ENCODE results near the gene CALML5. TPM values are rescaled to one million over a fixed set of nuclear protein-coding genes. Genes with fewer than 3 reads are reported as not detected.

Gene CALML5
- total RNA-seq, 1 donor from 2014 or later = not detected

DNA sequence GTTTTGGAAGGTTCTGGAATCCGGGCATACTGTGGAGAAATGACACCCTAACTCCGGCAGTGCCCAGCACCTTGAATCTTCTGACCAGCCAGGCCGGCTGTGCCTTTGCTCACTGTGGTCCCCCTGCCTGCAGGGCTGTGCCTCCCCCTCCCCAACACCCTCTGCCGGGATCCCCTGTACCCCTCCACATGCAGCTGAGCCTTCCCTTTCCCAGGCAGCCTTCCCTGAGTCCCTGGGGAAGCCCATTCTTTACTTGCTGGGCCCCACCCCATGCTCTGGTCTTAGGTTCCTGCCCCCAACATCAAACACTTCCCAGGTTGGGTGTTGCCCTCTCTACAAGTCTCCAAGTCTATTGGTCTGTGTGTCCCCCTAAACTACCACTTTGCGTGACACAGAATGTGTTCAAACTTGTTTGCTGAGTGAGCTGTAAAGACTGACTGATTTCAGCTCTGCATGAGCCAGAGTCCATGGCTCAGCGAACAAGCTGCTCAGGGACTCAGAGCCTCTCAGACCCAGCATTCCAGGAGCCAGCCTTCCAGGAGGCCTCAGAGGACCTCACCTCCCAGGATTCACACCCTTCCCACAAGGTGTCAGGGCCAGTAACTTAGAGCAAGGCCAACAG is 31.6 kb downstream of the CALML5 start:
- DNase-seq (ENCODE audit: extremely low read depth, low read depth, low spot score) = no peak

DNA sequence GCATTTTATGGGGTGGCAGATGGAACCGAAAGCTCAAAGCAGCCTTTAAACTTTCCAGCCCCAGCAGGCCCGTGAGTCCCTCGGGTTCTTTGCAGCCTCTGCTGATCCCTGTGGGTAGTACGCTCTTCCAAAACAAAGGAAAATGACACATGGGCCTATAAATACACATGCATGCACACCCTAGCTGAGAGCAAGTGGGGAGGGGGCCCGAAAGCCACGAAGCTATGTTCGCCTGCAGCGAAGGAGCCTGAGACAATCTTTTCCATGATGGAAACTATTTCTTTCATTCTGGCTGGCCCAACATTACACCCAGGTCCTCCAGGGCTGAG is 32.2 kb downstream of the CALML5 start:
- no peak for DNase-seq (ENCODE audit: extremely low read depth, low read depth, low spot score)

GRCh38 chr10:5466451-5467206 is 32.7 kb downstream of the CALML5 start:
- no peak for DNase-seq (ENCODE audit: extremely low read depth, low read depth, low spot score)

- no peak for DNase-seq (ENCODE audit: extremely low read depth, low read depth, low spot score)
Measured at GRCh38 chr10:5465976-5466450, 33.4 kb downstream of the CALML5 start.

DNA sequence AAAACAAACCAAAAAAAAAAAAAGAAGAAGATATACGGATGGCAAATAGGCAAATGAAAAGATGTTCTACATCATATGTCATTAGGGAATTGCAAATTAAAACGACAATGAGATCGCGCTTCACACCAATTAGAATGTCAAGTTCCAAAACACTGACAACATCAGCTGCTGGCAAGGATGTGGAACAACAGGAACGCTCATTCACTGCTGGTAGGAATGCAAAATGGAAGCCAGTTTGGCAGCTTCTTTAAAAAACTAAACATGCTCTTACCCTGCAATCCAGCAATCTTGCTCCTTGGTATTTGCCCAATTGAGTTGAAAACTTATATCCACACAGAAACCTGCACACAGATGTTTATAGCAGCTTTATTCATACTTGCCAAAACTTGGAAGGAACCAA is 34.8 kb downstream of the CALML5 start:
- DNase-seq (ENCODE audit: extremely low read depth, low read depth, low spot score) = no peak

- no peak for DNase-seq (ENCODE audit: extremely low read depth, low read depth, low spot score)
Measured at GRCh38 chr10:5462841-5463293, 36.5 kb downstream of the CALML5 start.

DNA sequence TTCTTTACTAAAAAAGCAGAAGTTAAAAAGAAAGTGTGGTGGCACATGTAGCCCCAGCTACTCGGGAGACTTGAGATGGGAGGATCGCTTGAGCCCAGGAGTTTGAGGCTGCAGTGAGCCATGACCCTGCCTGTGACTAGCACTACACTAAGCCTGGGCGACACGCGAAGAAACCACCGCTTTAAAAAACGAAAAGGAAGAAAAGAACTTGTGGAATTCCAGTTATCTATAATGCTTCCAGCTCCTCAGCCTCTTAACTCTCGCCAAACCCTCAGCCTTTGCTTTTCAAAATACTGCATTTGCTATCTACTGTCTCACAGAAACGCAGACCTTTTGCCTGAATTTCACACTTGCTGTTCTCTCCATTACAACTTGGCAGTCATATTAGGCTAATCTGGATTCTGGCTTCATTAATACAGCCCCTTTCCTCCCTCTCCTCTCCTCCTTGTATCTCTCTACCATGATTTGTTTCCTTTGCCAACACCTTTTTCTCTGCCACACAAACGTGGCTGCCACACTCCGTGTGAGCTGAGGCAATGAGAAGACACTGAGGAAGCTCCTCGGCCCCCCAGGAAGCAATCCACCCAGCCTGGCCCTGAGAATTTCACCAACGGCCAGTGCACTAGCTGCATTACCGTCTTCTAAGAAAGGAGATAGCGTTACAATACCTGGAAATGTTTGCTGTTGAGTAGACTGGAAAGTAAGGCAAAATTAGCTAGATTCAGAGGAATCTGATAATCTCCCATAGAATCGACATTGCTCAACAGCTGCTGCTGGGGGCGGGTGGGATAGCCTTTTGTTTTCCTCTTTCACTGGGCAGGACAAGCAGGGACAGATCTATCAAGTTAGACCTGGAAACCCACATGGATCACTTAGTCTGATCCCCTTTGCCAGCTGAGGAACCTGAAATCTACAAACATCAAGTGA is 37.2 kb downstream of the CALML5 start:
- DNase-seq (ENCODE audit: extremely low read depth, low read depth, low spot score) = no peak

GRCh38 chr10:5461203-5461588 is 38.2 kb downstream of the CALML5 start:
- no peak for DNase-seq (ENCODE audit: extremely low read depth, low read depth, low spot score)

DNA sequence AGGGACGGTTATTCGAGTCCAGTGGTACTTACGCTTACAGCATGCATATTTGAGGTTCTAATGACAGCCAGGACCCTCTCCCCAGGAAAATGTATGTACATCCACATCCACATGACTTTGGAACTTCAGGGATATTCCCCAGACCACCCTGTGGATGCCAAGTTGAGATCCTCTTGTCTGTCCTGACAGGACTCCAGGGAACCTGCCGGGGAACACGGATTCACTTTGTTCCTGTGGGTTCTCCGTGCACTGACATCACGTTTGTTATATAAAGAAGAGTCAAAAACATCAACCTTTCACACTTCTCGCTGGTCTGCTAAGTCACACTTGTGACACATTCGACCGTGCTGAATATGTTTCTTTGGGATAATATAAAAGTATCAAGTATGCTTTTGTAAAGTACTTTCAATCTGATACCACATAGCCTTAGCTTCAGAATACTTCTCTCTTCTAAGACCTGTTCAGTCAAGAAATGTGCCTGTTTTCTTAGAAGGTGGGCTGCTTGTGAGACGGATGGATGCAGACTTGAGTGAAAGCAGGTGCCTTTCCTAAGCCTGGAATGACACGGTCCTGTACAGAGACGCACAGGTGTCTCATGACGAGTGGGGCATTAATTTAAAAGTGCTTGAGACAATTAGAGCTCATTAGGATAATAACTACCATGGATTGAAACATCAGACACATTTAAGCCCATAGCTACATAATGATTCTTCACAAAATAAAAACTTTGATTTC is 38.7 kb downstream of the CALML5 start:
- DNase-seq (ENCODE audit: extremely low read depth, low read depth, low spot score) = no peak

DNA sequence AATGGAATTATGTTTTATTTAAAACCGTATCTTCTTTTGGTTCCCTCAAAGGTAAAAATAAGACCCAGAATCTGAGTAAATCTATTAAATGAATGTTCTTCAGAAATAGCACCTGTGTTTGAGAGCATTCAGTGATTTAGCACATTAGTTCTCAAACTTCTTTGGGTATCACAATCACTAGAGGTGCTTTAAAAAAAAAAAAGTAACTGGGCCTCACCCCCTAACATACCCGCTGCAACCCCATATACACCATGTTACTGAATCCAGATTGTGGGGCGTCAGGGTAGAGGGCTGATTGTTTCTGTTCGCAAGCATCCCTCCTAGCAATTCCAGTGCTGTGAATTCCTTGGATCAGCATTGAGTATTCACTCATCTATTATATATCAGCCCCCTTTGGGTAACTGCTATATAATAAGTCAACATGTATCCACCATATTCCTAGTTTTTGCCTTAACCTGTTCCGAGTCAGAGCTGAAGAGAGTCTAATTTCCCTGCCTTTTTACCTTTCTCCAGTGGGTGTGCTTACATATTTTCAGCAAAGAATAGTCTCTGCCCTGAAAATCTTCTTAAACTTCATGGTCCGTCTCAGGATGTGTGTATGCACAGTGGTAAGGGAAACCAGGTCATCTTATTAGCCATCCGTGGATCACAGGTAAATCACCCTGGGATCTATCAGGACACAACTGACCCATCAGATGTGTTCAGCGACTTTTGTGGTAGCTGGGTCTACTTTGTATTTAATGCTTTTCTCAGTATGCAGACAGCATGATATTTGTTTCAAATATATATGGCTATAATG is 40.2 kb downstream of the CALML5 start:
- no peak for DNase-seq (ENCODE audit: extremely low read depth, low read depth, low spot score)

- DNase-seq (ENCODE audit: extremely low read depth, low read depth, low spot score) = no peak
Measured at GRCh38 chr10:5458425-5458824, 40.9 kb downstream of the CALML5 start.

DNA sequence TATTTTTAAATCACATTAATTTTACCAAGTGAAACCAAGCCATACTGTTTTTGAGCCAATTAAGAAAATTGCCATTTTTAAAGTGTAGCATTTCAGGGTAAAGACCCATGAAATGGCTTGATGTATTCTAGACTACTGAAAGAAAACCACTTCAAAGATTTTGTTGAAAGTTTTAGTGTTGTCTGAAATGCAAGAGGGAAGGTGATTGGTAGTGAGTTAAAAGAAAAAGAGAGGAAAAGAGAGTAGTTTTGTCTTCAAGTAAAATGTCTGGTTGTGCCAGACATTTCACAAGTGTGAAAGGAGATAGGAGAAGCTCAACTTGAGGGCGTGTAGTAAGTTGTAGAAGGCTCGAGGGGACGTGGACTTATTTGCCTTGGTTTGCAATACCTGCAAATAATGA is 41.6 kb downstream of the CALML5 start:
- DNase-seq (ENCODE audit: extremely low read depth, low read depth, low spot score) = no peak

GRCh38 chr10:5456563-5456962 is 42.8 kb downstream of the CALML5 start:
- DNase-seq (ENCODE audit: extremely low read depth, low read depth, low spot score) = no peak

- no peak for DNase-seq (ENCODE audit: extremely low read depth, low read depth, low spot score)
Measured at GRCh38 chr10:5453749-5454489, 45.5 kb downstream of the CALML5 start.

- DNase-seq (ENCODE audit: extremely low read depth, low read depth, low spot score) = no peak
Measured at GRCh38 chr10:5450605-5451384, 48.6 kb downstream of the CALML5 start.

GRCh38 chr10:5449823-5450222 is 49.5 kb downstream of the CALML5 start:
- no peak for DNase-seq (ENCODE audit: extremely low read depth, low read depth, low spot score)

- no peak for DNase-seq (ENCODE audit: extremely low read depth, low read depth, low spot score)
Measured at GRCh38 chr10:5449227-5449626, 50.1 kb downstream of the CALML5 start.

Data from glomerular endothelial cell (primary cell).